EH (cell line): Measurements from ENCODE around the gene SLC6A15.
A peak's percentile ranks its signal among the peaks of the same experiment; 100 is the strongest.

Experiments used
- DNase-seq: peaks from one replicate; pipeline ENCODE4 v3.0.0-alpha.2; 2015; ENCODE audit warnings: low read depth

Gene SLC6A15

GRCh38 chr12:84912198-84913128 lies at the start of gene SLC6A15:
Gene SLC6A15, minus strand, starts transcription at chr12:84912799. Its CDS starts 20,679 bp downstream, at chr12:84892120.
- DNase-seq: peak; percentile 38

GRCh38 chr12:84960918-84961317 lies 48.3 kb upstream of the SLC6A15 start:
- DNase-seq: no peak

GRCh38 chr12:84955298-84955697 lies 42.7 kb upstream of the SLC6A15 start:
- no peak for DNase-seq

GRCh38 chr12:84954415-84954814 lies 41.8 kb upstream of the SLC6A15 start:
- no peak for DNase-seq

GRCh38 chr12:84950971-84951546 lies 38.5 kb upstream of the SLC6A15 start:
- DNase-seq: no peak

GRCh38 chr12:84946753-84947152 lies 34.2 kb upstream of the SLC6A15 start:
- no peak for DNase-seq

GRCh38 chr12:84937415-84937814 lies 24.8 kb upstream of the SLC6A15 start:
- no peak for DNase-seq

GRCh38 chr12:84929501-84929900 lies 16.9 kb upstream of the SLC6A15 start:
- DNase-seq: no peak

- no peak for DNase-seq
Observed at GRCh38 chr12:84924981-84925380, 12.4 kb upstream of the SLC6A15 start.

GRCh38 chr12:84922693-84923092 lies 10.1 kb upstream of the SLC6A15 start:
- DNase-seq: no peak

- no peak for DNase-seq
Observed at GRCh38 chr12:84920331-84920730, 7.7 kb upstream of the SLC6A15 start.

- DNase-seq: no peak
Observed at GRCh38 chr12:84919271-84919670, 6.7 kb upstream of the SLC6A15 start.

GRCh38 chr12:84913129-84913515 lies 523 bp upstream of the SLC6A15 start:
- DNase-seq: no peak

GRCh38 chr12:84911271-84912197 lies 1.1 kb downstream of the SLC6A15 start:
- peak; percentile 58 for DNase-seq

- no peak for DNase-seq
Observed at GRCh38 chr12:84910549-84911241, 1.9 kb downstream of the SLC6A15 start.

- DNase-seq: no peak
Observed at GRCh38 chr12:84904051-84904450, 8.5 kb downstream of the SLC6A15 start.

- DNase-seq: no peak
Observed at GRCh38 chr12:84891106-84891838, 21.3 kb downstream of the SLC6A15 start.

GRCh38 chr12:84889818-84890217 lies 22.8 kb downstream of the SLC6A15 start:
- no peak for DNase-seq

- no peak for DNase-seq
Observed at GRCh38 chr12:84888861-84889260, 23.7 kb downstream of the SLC6A15 start.

- DNase-seq: no peak
Observed at GRCh38 chr12:84877340-84877739, 35.3 kb downstream of the SLC6A15 start.

GRCh38 chr12:84875241-84875640 lies 37.4 kb downstream of the SLC6A15 start:
- no peak for DNase-seq
